WERI-Rb-1 (cell line): ENCODE data around the gene KCNA10.

ENCODE experiments used
- DNase-seq: peaks from one replicate; pipeline ENCODE4 v3.0.0-alpha.2; 2020
- H3K27ac ChIP-seq: fragments of 250-450 bp; sonication (Bioruptor Pico); 2 replicates; pipeline ENCODE4 v1.5.1; 2020; ENCODE audit warnings: mild to moderate bottlenecking, moderate library complexity
- H3K27me3 ChIP-seq: fragments of 250-450 bp; sonication (Bioruptor Pico); 2 replicates; pipeline ENCODE4 v1.5.1; 2021; ENCODE audit warnings: mild to moderate bottlenecking, low read depth, moderate library complexity; ENCODE audit not compliant: insufficient read depth, severe bottlenecking
- H3K36me3 ChIP-seq: fragments of 250-450 bp; sonication (Bioruptor Pico); 2 replicates; pipeline ENCODE4 v1.5.1; 2020; ENCODE audit warnings: mild to moderate bottlenecking, moderate library complexity
- H3K4me3 ChIP-seq: 2 replicates; pipeline ENCODE4 v1.5.1; 2011; ENCODE audit warnings: low read depth, mild to moderate bottlenecking, control low read depth, low read length
- H3K9me3 ChIP-seq: fragments of 250-450 bp; sonication (Bioruptor Pico); 2 replicates; pipeline ENCODE4 v1.5.1; 2021; ENCODE audit warnings: mild to moderate bottlenecking, moderate library complexity; ENCODE audit not compliant: severe bottlenecking
- TF ChIP-seq, protein P1 (sequence below): IDR thresholded peaks from 2 replicates; pipeline ENCODE4 v1.5.1; 2011; ENCODE audit warnings: low read depth, mild to moderate bottlenecking, control low read depth, inconsistent platforms, low read length

The KCNA10 gene

DNA sequence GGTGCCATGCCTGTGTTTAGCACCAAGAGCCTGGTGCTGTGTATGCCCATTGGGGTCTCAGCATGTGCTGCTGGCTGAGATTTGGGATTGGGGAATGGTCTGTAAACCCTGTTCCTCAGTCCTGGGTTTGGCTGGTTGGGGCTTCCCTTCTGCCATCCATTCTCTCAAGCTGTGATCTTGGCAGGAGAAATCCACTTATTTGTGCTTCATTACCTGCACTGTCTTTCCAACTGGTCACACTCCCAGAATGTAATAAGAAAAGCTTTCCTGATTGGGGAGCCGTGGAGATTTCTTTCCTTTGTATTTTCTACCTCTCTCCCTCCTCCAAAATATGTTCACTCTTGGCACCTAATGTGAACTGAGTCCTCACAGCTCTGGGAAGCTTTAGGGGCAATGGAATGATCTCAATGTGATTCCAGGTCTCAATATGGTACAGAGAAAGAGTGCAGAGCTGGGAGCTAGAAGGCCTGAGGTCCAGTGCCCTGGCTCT, 23.0 kb upstream of the KCNA10 start:
- no peaks in the 10 kb centered on the region for H3K36me3 ChIP-seq
- H3K27ac ChIP-seq: no peak overlapping the region
- TF ChIP-seq, protein P1, sequence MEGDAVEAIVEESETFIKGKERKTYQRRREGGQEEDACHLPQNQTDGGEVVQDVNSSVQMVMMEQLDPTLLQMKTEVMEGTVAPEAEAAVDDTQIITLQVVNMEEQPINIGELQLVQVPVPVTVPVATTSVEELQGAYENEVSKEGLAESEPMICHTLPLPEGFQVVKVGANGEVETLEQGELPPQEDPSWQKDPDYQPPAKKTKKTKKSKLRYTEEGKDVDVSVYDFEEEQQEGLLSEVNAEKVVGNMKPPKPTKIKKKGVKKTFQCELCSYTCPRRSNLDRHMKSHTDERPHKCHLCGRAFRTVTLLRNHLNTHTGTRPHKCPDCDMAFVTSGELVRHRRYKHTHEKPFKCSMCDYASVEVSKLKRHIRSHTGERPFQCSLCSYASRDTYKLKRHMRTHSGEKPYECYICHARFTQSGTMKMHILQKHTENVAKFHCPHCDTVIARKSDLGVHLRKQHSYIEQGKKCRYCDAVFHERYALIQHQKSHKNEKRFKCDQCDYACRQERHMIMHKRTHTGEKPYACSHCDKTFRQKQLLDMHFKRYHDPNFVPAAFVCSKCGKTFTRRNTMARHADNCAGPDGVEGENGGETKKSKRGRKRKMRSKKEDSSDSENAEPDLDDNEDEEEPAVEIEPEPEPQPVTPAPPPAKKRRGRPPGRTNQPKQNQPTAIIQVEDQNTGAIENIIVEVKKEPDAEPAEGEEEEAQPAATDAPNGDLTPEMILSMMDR: no peak
- H3K9me3 ChIP-seq: no peaks in the 10 kb centered on the region
- no peak for DNase-seq
- H3K4me3 ChIP-seq: no peak overlapping the region
- no peaks in the 10 kb centered on the region for H3K27me3 ChIP-seq

DNA sequence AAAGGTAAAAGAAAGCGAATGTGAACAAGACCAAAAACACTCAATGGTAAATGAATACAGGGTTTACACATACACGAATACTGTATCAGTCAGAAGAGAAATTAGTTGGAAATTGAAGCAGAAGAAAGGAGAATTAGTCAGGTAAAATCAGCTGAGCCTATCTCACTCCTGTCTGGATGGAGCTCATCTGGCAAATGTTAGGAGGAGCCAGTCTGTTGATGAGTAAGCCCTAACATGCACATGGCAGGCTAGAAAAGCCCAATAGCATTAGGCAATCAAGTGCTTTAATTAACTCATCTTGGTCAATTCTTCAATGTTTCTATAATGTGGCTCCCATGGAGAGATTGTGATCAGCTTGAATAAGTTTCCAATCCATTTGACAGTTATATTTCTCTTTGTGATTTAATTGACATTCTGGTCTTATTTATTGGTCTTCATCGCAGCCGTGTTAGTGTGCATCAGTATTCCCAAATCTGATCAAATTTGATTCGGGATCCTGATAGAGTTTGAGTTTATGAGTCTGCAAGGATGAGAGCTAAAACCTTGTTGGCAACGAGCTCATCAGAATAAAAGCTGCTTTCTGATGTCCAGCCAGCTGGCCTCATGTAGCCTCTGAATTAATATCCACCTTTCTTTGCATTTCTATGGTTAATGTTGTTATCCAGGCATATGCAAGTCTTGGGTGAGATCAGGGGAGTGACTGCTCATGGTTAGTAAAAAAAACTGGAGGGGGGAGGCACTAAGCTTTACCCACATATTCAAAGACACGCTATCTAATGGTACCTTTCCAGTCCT, 22.1 kb upstream of the KCNA10 start:
- no peak for DNase-seq
- Histone ChIP-seq H3K27ac (no peak overlapping the region), H3K9me3 (no peaks in the 10 kb centered on the region), H3K4me3 (no peak overlapping the region), H3K27me3 (no peaks in the 10 kb centered on the region), H3K36me3 (no peaks in the 10 kb centered on the region)
- TF ChIP-seq, protein P1: no peak

DNA sequence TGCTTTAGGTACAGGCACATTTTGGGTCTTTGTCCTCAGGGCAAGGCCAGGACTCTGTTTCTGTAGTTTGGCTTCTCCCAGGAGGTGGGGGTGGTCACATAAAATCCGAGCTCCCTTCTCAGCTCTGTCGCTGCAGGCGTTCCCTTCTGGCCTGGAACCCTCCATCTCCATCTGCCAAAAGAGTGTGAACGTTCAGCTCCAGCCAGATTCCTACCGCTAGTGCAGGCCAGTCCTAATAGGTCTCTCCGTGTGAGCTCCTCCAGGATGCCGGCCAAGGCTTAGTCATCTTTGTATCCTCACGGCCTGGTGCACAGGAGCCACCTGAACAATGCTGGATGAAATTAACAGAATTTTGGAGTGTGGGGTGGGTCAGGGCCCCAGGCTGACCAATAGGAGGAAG, 19.9 kb upstream of the KCNA10 start:
- Histone ChIP-seq H3K27me3 (no peaks in the 10 kb centered on the region), H3K9me3 (no peaks in the 10 kb centered on the region), H3K36me3 (no peaks in the 10 kb centered on the region), H3K4me3 (no peak overlapping the region), H3K27ac (no peak overlapping the region)
- DNase-seq: no peak
- TF ChIP-seq, protein P1: no peak

DNA sequence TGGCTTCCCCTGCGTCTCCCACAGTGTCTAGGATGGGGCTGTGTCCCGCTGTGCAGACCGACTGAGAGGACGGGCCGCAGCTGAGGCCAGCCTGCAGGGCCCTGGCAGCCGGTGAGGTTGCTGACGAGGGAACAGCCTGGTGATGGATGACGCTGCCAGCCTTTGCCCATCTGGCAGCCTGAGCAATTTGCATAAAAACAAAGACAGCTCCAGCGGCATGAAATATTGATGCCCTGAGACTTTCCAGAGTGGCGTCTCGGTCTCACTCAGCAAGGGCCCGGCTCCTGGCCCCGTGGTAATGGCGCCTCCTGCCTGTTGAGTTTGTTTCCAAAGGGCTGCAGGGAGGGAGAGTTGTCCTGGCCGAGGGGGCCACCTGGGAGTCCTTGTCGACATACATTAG, 19.1 kb upstream of the KCNA10 start:
- Histone ChIP-seq H3K4me3 (no peak overlapping the region), H3K36me3 (no peaks in the 10 kb centered on the region), H3K27ac (no peak overlapping the region), H3K9me3 (no peaks in the 10 kb centered on the region), H3K27me3 (no peaks in the 10 kb centered on the region)
- DNase-seq: no peak
- TF ChIP-seq, protein P1: no peak

DNA sequence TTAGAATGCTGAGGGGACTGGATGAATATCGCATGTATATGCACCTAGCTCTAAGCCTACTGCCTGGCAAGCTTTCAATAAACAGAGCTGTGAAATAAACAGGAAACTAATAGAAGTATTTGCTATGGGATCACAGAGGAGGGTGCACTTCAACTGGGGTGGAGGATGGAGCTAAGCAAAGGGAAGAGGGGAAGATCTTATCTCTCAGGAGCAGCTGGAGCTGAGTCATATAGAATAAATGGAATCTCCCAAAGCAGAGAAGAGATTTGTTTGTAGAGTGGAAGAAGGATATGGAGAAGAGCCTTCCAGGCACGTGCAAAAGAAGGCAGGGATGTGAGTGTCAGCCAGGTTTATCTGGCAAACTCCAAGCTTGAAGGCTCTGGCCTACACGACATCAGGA, 17.0 kb upstream of the KCNA10 start:
- Histone ChIP-seq H3K36me3 (no peaks in the 10 kb centered on the region), H3K27me3 (no peaks in the 10 kb centered on the region), H3K27ac (no peak overlapping the region), H3K4me3 (no peak overlapping the region), H3K9me3 (no peaks in the 10 kb centered on the region)
- DNase-seq: no peak
- TF ChIP-seq, protein P1: no peak

DNA sequence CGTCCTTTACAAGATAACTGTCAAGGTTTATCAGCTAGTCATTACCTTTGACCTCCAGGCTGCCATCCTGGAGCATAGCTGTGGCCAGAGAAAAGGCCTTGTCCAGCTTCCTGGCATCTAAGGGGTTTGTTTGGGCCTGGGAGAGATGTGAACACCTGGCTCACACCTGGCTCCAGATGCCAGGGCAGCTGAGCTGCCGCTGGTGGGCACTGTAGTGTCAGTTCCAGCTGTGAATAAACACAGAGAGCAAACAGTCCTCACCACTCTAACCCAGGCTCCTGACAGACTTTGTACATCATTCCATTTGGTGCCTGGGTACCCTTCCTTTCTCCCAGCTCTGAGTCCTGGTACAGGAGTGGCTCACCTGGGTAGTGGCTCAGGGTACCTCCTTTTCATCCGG, 14.3 kb upstream of the KCNA10 start:
- no peak for DNase-seq

More for the DNA sequence above, 14.3 kb upstream of the KCNA10 start:
- no peak overlapping the region for H3K27ac ChIP-seq
- no peaks in the 10 kb centered on the region for H3K27me3 ChIP-seq
- no peaks in the 10 kb centered on the region for H3K9me3 ChIP-seq
- no peaks in the 10 kb centered on the region for H3K36me3 ChIP-seq
- H3K4me3 ChIP-seq: no peak overlapping the region
- TF ChIP-seq, protein P1: no peak
